GM18951 (cell line): ENCODE measurements around the gene TMEM121B.

Experiments used
- POLR2A ChIP-seq: IDR thresholded peaks from 4 replicates; pipeline ENCODE4 v1.6.1; 2011; ENCODE audit warnings: mild to moderate bottlenecking; ENCODE audit not compliant: insufficient read length, insufficient read depth; ENCODE audit errors: extremely low read depth
- in situ Hi-C: fragments of 300-500 bp; cut with MboI; formaldehyde crosslinking; loops from one replicate; pipeline ENCODE4 v1.12.0; 2022; ENCODE audit warnings: low sequenced_read_pairs, mixed read lengths, inconsistent platforms; ENCODE audit not compliant: unreplicated experiment

TMEM121B gene

DNA sequence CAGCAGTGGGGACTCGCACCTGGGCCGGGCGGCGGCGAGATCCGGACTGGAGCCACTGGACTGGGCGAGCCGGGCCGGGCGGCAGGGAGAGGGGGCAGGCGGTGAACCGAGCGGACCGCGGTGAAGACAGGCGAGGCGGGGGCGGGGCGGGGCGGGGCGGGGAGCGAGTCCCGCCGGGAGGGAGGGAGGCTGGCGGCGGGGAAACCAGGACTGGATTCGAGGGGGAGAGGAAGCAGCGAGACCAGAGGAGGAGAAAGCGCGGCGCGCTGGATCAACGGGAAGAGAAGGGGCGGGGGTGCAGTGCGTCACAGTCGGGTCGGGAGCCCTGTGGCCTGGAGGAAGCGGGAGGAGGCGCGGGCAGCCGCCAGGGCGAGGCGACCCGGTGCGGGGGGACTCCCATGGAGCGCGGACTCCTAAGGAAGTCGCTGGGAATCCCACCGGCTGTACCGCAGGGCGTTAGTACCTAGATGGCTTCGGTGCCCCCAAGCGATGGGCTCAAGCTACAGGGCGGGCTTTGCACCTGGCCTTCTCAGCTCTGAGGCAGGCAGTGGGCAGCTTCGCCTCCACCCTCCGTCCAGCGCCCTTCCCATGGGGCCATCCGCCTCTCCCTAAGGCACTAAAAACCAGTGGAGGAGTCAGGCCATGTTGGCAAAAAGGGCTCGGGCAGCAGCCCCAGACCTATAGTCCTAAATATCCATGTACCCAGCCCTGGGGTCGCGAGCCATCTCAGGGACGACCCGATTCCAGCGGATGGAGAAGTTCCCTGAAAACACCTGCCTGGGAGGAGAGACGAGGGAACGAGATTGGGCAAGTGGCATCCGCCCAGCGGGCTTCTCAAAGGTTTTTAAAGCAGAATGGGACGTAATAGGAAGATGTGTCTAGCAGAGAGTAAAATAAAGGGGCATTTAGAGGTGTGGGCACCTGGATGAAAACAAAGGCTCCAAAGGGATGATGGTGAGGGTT is at the start of gene TMEM121B:
Gene TMEM121B, minus strand, starts transcription at position 128 of the 963 bp plus-strand sequence. CDS start 233 bp downstream, outside the sequence.
- in situ Hi-C loops: no loop called here
- TF ChIP-seq POLR2A: no peak

GRCh38 chr22:17167486-17167885 is 46.3 kb upstream of the TMEM121B start:
- in situ Hi-C loops: no loop called here
- no peak for TF ChIP-seq POLR2A

GRCh38 chr22:17164392-17165024 is 43.3 kb upstream of the TMEM121B start:
- TF ChIP-seq POLR2A: no peak
- in situ Hi-C loops: no loop called here

DNA sequence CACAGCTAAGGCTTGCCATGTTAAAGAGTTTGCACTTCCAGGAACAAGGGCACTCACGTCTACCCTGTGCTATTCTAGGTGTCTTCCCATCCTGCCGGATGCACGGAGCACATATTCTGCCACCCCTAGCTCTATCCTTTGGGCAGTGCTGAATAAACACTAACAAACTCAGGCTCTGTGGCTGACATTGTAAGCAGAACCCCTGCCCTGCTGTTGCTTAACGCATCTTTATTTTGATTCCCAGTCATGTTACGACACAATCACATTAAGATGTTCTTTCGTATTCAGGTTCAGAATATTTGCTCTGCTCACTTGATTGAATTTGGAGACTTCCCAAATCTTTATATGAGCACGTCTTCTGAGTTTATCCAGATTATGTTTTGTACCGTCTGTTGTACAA is 41.6 kb upstream of the TMEM121B start:
- no peak for TF ChIP-seq POLR2A
- in situ Hi-C loops: no loop called here

DNA sequence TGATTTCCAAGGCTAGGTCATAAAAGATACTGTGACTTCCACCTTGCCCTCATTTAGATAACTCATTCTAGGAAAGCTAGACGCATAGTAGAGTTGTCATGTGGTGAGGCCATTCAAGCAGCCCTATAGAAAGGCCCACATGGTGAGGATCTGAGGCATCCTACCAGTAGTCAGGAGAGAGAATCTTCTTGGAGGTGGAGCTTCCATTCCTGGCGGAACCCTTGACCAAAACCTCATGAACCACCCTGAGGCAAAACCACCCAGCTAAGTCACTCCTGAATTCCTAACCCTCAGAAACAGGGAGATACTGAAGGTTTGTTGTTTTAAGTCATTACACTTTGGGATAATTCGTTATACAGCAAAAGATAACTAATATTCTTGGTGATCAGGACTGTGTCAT is 40.8 kb upstream of the TMEM121B start:
- no peak for TF ChIP-seq POLR2A
- in situ Hi-C loops: no loop called here

- in situ Hi-C loops: no loop called here
- TF ChIP-seq POLR2A: no peak
These were observed 38.4 kb upstream of the TMEM121B start for GRCh38 chr22:17159504-17159951.

DNA sequence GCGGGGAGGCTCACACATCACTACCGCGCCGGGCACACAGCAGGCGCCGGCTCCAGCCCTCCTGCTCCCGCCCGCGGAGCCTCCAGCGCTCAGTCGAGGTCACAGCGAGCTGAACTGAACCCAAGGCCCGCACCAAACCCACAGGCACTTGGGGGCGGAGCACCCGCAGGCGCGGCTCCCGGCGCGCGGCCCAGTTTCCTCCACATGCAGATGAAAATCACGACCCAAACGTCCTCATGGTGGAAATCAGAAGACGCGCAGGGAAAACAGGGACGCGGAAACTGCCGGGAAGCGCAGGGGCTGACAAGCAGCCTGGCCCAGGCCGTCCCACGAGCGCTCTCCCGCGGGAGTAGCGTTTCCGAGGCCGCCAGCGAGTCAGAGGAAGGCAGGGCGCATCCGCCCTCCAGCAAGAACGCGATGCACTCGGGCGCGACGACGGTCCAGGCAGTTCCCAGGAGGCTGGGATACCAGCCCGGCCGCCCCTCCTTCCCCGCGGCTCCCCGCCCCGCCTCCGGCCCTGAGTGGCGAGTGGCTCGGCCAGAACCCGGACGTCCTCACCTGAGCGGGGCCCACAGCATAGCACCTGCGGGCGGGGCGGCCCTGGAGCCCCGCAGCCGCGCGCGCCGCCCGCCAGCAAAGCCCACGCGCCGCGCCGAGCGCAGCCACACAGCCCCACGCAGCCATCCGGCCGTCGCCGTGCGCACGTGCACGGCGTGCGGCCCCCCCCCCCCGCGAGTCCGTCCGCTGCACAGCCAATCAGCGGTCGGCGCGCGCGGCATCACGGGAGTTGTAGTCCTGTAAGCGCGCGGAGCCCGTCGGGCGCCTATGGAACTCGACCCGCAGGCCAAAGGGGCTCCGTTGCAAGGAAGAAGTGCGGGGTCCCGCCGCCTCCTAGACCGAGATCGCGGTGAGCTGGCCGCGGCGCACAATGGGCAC is 37.7 kb upstream of the TMEM121B start, which contains the start of gene HDHD5:
Gene HDHD5, minus strand, starts transcription at position 710 of the 936 bp plus-strand sequence. Its CDS starts 26 bp downstream, at position 684.
- in situ Hi-C loops: no loop called here
- TF ChIP-seq POLR2A: peak; percentile 82

DNA sequence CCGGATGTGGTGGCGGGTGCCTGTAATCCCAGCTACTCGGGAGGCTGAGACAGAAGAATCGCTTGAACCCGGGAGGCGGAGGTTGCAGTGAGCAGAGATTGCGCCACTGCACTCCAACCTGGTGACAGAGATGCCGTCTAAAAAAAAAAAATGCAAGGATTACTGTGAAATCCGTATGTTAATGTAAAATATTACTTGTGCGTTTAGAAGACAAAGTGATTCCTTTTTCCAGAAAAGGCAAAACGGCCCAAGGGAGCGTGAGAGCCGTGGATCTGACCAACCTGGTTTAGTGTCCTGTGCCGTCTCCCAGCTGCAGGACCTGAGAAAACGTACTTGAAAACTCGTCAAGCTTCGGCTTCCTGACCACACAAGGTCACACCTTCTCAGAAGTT is 37.0 kb upstream of the TMEM121B start:
- in situ Hi-C loops: no loop called here
- TF ChIP-seq POLR2A: no peak

GRCh38 chr22:17157714-17158113 is 36.6 kb upstream of the TMEM121B start:
- no peak for TF ChIP-seq POLR2A
- in situ Hi-C loops: no loop called here

DNA sequence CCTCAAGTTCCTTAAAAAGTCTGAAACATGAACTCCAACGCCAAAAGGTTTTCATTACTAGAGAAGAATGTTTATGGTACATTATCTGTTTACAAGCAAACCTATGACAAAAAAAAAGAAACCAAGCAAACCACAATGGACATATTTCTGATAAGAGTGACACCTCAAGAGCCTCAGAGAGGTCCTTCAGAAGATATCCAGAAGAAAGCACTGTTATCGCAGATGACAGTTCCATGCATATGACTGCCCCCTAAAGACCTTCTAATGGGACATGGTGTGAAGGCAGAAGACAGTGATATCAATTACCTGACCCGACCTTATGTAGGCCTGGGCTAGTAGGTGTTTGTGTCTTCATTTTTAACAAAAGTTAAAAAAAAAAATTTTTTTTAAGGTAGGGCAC is 34.8 kb upstream of the TMEM121B start:
- in situ Hi-C loops: no loop called here
- TF ChIP-seq POLR2A: no peak

GRCh38 chr22:17152971-17153370 is 31.8 kb upstream of the TMEM121B start:
- TF ChIP-seq POLR2A: no peak
- in situ Hi-C loops: loop anchor here (5.0 kb wide), 1 partner anchor 36 kb away; no protein-coding TSS in a partner anchor

GRCh38 chr22:17152340-17152739 is 31.2 kb upstream of the TMEM121B start:
- no peak for TF ChIP-seq POLR2A
- in situ Hi-C loops: loop anchor here (5.0 kb wide), 1 partner anchor 35 kb away; no protein-coding TSS in a partner anchor
